Measurements from ENCODE around the gene TBC1D10A.

DNA sequence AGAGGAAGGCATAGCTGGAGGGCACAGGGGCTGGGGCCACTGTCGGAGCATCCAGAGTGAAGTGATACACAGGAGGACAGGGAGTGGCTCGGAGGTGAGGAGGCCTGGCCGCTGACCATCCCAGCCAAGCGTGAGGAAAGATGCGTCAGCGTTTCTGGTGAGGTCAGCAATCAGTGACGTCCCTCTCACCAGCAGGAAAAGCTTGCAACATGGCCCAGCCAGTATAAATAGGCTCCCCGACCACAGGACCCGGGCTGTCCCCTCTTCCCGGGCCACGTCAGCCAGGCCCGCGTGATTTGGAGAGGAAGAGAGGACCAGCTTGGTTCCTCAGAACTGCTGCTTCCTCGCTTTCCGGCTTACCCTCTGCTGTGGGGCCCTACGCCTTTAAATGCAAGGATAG is 55.9 kb downstream of the TBC1D10A start:
- TF ChIP-seq, protein P1, sequence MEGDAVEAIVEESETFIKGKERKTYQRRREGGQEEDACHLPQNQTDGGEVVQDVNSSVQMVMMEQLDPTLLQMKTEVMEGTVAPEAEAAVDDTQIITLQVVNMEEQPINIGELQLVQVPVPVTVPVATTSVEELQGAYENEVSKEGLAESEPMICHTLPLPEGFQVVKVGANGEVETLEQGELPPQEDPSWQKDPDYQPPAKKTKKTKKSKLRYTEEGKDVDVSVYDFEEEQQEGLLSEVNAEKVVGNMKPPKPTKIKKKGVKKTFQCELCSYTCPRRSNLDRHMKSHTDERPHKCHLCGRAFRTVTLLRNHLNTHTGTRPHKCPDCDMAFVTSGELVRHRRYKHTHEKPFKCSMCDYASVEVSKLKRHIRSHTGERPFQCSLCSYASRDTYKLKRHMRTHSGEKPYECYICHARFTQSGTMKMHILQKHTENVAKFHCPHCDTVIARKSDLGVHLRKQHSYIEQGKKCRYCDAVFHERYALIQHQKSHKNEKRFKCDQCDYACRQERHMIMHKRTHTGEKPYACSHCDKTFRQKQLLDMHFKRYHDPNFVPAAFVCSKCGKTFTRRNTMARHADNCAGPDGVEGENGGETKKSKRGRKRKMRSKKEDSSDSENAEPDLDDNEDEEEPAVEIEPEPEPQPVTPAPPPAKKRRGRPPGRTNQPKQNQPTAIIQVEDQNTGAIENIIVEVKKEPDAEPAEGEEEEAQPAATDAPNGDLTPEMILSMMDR (optimal IDR thresholded peaks at IDR 0.05 in 1 of 3, IDR thresholded peaks at IDR 0.05 in 1 of 3, conservative IDR thresholded peaks at IDR 0.05 in 1 of 3; ENCODE audit: extremely low read depth in 1 of 3, insufficient read depth in 2 of 3, low read length in 3 of 3) = no peak
- TF ChIP-seq EZH2 (IDR thresholded peaks at IDR 0.05; ENCODE audit: low read length) = no peak

All from keratinocyte (primary cell).